Myocyte (in vitro differentiated cells): ENCODE data around the gene SUSD3. TPM values are rescaled to one million over a fixed set of nuclear protein-coding genes. Genes with fewer than 3 reads are reported as not detected.

Experiments used
- DNase-seq: peaks from one replicate; pipeline ENCODE4 v3.0.0-alpha.2; 2012; ENCODE audit warnings: low read depth
- total RNA-seq: library from RNA; depleted of rRNA; stranded (reverse); fragments of >200 nt; gene quantifications from 2 replicates; pipeline ENCODE4 v1.2.3, GENCODE V29; 2014

SUSD3 gene
- total RNA-seq, 1 donor from 2014 or later: not detected

DNA sequence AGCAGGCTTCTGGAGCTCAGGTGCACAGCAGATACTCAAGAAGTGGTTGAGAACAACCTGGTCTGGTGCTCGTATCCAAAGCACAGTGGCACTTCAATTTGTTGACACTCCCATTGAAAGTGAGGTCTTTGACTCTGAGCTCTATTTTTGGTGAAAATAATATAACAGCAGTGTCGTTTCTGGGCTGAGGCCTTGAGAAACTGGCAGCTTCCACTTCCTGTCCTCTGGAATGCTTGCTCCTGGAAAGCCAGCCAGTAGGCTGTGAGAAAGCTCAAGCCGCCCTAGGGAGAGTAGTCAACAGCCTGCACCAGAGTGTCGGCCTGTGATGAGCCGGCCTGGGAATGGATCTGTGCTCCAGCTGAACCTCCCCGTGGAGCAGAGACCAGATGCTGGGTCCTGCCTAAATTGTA, 6.8 kb upstream of the SUSD3 start:
- DNase-seq: peak; percentile 15

DNA sequence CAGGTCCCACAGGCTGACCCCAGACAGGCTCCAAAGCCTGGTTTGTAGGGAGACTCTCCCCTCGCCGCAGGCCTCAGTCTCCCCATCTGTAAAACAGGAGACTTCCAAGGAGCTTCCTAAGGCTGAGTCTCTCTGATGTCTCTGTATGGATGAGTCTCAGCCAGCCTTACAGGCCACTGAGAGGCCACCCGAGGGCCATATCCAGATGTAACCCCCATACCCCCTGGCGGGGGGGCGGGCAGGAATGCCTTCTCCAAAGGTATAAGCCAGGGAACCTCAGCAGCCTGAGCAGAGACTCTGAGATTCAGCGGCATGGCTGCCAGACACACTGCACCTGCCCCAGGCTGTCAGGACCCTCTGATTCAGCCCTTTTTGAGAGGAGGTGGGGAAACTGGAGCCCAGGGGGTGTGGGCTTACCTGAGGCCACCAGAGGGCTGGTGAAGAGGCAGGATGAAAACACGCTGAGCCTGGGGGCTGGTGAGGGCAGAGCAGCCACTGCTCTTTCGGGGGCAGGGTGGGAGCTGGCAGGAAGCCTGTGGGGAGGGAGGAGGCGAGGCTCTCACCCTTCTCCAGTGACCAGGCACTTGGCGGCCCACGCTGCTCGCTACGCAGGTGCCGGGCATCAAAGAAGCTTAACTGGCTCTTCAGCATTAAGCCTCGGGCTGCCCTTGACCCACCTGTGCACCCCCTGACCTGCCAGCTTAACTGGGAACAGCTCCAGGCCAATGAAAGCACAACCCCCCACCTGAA, 5.5 kb upstream of the SUSD3 start:
- DNase-seq: no peak

DNA sequence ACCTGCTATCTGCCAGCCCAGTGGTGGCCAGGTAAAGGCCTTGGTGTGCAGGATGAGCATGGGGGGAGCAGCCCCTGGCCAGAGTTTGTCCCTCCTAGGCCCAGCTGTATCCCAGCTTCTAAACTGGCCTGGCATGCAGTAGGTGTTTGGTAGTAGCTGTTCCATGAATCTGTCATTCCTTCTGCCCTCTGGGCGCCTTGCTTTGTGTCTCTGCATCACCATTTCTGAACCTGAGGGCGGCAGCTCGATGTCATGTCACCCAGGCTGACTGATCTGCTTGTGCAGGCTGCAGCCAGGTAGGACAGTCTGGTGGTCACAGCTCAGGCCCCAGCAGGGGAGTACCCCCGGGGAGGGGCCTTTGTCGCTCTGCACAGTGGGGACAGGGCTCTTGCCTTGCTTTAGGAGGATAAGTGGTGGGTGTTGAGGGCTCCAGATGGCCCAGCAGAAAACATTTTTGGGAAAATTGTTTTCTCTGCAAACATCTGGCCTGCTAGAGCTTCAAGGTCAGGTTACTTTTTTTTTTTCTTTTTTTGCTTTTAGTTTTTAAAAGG, 4.6 kb upstream of the SUSD3 start:
- DNase-seq: no peak

DNA sequence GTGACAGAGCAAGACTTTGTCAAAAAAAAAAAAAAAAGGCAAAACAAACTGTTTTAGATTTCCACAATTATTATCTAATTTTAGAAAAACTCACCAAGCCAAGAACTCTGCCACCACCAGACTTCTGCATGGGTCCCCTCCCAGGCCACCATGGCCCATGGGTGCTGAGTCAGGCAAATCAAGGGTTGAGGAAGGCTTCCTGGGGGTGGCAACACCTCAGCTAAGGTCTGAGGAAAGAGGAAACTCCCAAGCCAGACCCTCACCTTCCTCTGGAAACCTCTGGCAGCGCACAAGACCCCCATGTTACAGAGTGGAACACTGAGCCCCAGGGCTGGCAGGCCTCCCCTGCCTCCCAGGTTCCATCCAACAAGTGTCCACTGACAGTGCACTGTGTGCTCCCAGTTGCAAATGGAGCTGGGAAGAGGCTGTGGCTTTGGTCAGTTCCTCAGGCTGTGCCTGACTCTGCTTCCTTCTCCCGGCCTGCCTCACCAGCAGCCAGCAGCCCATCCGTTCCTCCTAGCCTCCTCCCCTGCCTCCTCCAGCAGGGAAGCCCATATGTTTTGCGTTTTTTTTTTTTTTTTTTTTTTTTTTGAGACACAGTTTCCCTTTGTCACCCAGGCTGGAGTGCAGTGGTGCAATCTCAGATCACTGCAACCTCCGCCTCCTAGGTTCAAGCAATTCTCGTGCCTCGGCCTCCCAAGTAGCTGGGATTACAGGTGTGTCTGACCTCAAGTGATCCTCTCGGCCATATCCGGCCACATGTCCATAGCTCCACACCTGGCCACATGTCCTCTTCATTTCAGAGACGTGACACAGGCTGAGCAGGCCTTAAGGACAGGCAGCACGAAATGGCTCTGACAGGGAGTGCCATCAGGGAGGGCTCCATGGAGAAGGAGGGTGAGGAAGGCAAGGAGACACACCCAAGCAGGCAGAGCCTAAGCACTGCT, 3.5 kb upstream of the SUSD3 start:
- no peak for DNase-seq

DNA sequence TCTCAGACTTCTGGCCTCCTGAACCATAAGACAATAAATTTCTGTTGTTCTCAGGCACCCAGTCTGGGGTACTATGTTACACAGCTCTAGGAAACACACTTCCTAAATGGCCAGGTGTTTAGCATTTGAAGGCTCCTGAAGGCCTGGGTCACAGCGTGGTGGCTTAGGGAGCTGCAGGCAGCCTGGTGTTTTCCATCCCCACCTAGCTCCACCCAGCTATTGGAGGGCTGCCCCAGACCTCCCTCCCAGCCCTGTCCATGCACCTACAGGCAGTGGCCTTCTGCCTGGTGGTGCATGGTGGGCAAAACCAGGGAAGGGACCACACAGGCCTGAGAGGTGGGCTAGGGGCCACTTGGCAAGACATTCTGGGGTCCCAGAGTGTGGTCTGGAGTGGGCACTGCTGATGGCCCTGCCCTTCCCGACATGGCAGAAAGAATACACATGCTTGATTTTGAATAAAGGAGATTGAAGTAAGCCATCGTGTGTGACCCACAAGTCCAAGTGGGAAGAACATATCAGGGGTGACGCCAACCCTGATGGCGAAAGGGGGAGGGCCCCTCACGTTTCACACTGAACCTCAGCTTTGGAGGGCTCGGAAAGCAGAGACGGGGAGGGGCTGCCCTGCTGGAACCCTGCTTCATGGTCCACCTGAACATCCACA, 1.3 kb upstream of the SUSD3 start:
- DNase-seq: no peak

DNA sequence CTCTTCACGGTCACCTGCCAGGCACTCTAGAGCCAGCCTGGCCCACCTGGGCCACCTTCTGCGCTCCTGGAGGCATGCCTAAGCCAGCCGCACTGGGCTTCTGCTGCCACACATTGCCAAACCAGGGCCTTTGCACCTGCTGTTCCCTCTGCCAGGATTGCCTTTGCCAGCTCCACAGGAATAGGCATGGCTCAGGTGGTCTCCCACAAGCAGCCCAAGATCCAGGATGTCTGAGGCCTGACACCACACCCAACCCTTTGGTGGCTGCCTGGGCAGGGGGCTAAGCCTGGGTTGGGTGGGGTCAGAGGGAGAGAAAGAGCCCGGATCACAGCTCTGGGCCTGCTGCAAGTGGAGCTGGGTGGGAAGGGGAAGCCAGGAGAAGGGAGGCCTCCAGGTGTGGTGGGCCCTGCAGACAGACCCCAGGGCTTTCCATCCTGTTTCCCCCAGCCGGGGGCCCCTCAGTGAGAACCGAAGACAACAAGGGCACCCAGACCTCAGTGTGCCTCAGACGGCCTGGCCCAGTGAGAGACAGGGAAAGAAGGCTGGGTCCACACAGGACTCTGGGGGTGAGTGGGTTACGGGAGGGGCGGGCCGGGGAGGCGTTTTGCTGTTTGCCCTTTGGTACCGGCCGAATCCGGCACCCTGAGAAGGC, 672 bp upstream of the SUSD3 start:
- DNase-seq: no peak

DNA sequence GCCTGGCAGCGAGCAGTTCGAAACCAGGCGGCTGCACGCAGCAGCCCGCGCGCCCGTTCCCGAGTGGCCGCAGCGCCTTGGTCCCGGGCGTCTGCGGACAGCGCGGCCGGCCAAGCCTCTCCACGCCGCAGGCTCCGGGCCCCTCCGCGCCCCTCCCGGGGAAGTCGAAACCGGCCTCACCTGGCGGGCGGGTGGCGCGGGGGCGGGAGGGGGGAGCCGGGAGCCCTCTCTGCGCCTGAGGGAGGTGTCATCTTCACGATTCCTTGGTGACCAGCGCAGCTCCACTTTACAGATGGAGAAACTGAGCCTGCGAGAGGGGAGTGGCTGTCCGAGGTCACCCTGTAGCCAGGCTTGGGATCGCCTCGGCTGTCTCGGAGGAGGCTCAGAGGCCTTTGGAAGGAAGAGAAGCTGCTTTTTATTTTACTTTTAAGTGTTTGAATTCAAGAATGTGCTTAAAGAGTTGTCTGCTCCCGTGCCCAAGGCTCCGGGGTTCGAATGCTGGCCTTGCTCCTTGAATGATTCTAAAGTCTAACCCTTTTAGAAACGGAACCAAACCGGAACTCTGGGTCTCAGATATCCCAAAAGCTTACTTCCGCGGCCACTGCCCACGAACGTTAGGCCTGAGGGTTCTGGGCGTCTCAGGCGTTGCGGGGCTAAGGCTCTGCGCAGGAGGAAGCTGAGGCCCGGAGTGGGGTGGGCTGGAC, 662 bp downstream of the SUSD3 start:
- no peak for DNase-seq

DNA sequence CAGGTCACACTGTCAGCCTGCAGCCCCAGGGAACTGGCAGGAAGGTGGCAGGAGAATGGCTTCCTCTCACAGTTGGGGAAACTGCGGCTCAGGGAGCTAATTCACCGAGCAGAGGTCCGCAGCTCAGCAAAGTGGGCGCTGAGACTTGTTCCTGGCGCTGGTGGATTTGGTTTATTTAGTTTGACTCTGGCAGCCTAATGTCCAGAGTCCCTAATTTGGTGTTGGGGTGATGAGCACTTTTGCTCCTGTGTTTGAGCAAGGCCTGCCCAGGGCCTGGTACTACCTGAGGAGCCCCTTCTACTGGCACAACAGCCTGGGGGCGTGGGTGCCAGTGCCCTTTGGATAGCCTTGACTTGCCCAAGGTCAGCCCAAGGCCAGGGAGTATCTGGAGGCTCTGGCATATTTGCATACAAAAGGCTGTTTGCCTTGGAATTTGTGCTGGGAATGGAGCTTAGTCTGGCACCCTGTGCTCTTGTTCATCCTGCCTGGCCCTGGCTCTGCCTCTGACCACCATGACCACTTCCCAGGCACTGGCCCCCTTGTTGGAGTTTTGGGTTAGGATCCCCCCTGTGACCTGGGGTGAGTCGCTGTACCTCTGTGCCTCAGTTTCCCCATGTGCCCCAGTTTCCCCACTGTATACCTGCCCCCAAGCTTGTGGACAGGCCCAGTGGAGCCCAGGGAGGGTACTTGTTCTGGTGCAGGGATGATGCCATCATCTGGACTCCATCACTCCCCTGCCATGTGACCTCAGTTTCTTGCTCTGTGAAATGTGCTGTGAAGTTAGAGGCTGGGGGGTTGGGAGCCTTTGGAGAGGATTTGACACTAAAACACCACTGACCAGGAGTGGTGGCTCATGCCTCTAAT, 1.4 kb downstream of the SUSD3 start:
- DNase-seq: no peak

DNA sequence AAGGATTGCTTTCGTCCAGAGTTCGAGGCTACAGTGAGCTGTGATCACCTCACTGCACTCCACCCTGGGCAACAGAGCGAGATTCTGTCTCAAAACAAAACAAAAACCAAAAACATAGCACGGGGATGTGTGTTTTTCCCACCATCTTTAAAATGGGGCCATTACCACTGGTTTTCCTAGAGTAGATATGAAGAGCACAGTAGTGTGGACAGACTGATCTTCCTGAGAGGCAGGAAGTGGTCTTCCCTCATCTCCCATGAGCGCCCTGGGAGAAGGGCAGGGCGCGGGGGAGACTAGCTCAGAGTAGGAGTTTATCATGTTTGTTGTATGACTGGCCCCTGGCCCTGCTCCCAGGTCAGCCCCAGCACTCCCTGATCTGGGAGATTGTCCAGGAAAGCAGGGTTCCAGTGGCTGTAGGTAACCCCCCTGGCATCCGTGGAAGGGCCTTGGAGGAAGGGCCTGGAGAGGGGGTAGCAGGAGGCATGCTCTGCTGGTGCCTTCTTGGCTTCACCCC, 2.3 kb downstream of the SUSD3 start:
- DNase-seq: no peak

DNA sequence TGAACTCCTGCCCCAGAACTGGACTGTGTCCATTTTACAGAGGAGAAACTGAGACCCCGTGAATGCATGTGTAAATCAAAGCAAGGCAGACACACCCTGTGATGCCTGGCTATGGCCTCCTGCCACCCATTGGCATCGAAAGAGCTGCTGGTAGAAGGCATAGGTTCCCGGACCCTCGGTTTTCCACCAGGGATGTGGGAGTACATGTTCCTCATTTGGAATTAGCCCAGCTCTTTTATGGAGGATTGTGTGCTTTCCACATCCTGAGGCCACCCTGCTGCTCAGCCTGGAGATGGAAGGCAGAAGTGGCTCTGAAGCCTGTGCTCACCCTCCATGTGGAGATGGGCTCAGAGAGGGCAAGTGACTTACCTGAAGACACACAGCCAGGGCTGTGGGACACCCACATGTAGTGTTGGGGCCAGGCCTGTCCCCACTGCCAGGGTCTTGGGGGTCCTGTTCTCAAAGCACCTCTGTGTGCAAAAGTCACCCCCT, 2.8 kb downstream of the SUSD3 start:
- no peak for DNase-seq

DNA sequence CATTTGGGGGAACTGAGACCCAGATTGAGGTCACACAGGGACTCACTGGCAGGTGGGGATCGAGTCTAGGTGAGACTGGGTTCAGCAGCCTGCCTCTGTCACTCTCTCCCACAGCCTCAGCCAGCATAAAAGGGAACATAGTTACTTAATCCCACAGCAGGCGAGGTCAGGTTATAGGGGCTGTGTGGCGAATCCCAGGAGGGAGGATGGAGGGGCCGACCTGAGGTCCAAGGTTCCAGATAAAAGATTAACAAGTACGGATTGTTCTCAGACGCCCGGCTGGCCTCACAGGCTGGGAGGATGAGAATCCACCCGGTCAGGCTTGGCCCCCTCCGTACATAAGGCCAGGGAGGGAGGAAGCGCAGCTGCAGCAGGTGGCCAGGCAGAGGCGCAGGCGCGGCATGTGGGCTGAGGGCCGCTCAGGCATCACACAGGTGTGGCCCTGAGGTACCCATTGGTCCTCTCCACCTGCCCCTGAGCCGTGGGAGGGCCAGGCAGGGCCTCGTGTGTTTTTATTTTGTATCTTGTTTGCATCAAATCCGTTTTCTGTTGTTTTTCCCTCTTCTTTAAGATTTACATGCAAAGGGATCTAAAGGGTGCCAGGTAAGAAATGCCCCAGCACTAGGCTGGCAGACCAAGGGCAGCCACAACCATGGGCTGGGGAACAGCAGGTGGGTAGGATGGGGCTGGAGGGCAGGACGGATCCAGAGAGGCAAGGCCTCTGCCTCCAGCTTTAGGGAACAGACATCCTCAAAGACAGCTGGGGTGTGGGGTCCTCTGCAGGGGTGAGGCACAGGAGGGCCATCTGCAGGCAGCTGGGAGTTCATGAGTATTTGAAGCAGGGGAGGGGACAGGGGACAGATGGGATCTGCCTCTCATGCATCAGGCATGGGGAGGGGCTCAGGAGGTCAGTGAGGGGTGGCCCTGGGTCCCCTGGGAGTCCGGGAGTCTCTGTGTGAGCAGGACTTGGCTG, 3.6 kb downstream of the SUSD3 start:
- no peak for DNase-seq

DNA sequence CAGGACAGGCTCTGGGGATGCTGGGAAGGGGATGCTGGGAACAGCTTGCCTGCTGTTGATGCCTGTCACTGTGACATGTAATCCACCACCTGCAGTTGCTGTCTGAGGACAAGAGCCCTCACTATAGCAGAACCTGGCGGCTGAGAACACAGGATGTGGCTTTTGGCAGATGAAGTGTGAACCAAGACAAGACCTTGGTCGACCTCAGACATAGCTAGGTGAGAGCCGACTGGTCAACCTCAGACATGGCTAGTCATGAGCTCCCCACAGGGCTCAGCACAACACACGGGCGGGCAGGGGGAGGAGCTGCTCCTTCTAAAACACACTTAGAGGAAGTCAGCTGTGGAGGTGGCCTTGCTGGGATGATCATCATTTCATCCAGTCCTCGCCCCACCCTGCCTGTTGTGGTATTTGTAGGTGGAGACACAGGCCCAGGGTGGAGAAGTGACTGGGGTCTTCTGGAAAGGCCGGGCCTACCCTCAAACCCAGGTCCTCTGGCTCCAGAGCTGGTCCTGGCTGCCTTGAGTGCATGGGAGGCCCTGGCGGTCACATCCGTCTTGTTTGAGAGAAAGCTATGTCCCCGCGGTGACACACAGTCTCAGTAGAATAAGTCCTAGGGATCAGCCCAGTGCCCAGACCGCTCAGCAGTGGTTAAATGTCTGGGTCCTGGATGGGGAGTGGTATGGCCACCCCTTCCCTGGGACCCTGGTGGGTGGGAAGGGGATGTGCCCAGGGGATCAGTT, 6.1 kb downstream of the SUSD3 start:
- DNase-seq: peak; percentile 52

DNA sequence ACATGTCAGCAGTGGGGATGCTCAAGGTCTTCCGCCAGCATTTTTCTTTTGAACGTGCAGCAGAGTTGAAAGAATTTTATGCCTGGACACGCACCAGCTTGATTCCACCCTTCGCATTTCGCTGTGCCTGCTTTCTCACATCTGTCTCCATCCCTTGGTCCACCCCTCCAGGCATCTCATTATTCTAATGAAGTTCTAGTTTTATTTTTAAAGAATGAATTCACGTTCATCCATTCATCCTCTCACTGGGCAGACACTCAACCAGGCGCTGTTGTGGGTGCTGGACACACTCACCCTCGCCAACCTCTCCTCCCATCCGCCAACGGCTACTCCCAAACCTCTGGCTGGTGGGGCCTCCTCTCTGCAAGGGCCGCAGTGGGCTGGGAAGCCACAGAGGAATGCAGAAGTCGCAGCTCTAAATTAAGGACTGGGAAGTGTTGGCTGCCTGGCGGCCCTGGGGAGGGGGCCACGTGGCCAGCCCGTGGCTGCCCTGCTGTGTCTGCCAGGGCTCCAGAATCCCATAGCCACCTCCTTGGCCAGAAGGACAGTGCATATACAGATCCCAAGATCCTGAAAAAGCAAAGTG, 6.7 kb downstream of the SUSD3 start:
- DNase-seq: peak; percentile 57

DNA sequence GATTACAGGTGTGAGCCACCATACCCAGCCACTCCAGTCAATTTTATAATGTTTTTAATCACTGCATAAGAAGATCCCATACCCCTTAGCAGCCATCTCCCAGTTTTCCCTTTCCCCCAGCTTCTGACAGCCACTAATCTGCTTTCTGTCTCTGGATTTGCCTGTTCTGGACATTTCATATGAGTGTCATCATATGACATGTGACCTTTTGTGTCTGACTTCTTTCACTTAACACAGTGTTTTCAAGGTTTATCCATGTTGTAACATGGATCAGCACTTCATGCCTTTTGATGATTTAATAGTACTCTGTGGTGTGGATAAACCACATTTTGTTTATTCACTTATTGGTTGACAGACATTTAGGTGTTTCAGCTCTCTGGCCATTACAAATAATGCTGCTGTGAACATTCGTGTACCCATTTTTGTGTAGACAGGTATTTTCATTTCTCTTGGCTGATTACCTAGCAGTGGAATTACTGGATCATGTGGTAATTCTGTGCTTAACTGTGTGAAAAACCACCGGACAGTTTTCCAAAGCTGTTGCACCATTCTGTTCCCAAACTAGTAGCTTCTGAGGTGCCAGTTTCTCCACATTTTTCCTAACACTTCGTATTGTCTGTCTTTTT, 8.6 kb downstream of the SUSD3 start:
- DNase-seq: no peak

DNA sequence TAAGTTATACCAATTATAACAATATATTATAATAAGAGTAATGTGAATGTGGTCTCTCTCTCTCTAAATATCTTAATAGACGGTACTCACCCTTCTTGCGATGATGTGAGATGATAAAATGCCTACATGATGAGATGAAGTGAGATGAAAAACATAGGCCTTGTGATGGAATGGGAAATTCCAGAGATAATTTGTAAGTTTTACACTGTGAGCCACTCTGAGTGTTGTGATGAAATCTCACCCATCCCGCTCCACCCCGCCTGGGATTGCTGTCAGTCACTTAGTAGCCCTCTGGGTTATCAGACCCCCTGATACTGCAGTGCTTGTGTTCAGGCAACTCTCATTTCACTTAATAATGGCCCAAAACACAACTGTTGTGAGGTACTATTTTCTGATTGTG, 10.5 kb downstream of the SUSD3 start:
- no peak for DNase-seq

DNA sequence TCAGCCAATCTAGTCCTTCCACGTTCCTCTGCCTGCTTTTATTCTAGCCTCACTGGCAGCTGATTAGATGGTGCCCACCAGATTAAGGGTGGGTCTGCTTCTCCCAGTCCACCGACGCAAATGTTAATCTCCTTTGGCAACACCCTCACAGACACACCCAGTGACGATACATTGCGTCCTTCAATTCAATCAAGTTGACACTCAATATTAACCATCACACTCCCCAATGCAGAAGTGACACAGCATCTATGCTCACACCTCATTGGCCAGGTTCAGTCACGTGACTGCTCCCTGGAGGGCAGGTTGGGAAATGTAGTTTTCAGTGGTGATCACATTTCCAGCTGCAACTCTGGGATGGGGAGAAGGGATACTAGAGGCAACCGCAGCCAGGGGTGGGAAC, 13.0 kb downstream of the SUSD3 start:
- DNase-seq: peak; percentile 12
